ENCODE measurements around the gene POF1B. TPM values are rescaled to one million over a fixed set of nuclear protein-coding genes. Genes with fewer than 3 reads are reported as not detected.

Gene POF1B
- total RNA-seq, 1 donor from 2014 or later: 19.7 TPM

GRCh38 chrX:85381602-85382001 is 2.1 kb upstream of the POF1B start:
- H3K4me3 Mint-ChIP-seq: no peak overlapping the region
- no peaks in the 10 kb centered on the region for H3K4me1 Mint-ChIP-seq (ENCODE audit: unreplicated experiment)
- no peaks in the 10 kb centered on the region for H3K27me3 Mint-ChIP-seq
- DNase-seq (ENCODE audit: extremely low spot score, unreplicated experiment): no peak
- no peak for TF ChIP-seq CTCF (conservative IDR thresholded peaks at IDR 0.05)
- no peak overlapping the region for H3K27ac Mint-ChIP-seq
- H3K36me3 Mint-ChIP-seq: no peaks in the 10 kb centered on the region
- peaks cover 4% of the 10 kb centered on the region for H3K9me3 Mint-ChIP-seq

- Mint-ChIP-seq H3K4me3 (peak overlapping the region; percentile 79), H3K9me3 (no peaks in the 10 kb centered on the region), H3K4me1 (ENCODE audit: unreplicated experiment) (peaks cover 6% of the 10 kb centered on the region), H3K27ac (peak overlapping the region; percentile 70), H3K36me3 (no peaks in the 10 kb centered on the region), H3K27me3 (no peaks in the 10 kb centered on the region)
- TF ChIP-seq CTCF (conservative IDR thresholded peaks at IDR 0.05): no peak
- DNase-seq (ENCODE audit: extremely low spot score, unreplicated experiment): no peak
These were observed 1.0 kb downstream of the POF1B start for GRCh38 chrX:85378461-85378860.

GRCh38 chrX:85375333-85375738 is 4.1 kb downstream of the POF1B start:
- Mint-ChIP-seq H3K4me3 (peak overlapping the region; percentile 82), H3K9me3 (no peaks in the 10 kb centered on the region), H3K27ac (peak overlapping the region; percentile 95), H3K27me3 (no peaks in the 10 kb centered on the region), H3K4me1 (ENCODE audit: unreplicated experiment) (peaks cover 6% of the 10 kb centered on the region), H3K36me3 (no peaks in the 10 kb centered on the region)
- no peak for TF ChIP-seq CTCF (conservative IDR thresholded peaks at IDR 0.05)
- no peak for DNase-seq (ENCODE audit: extremely low spot score, unreplicated experiment)

- Mint-ChIP-seq H3K4me3 (no peak overlapping the region), H3K27me3 (no peaks in the 10 kb centered on the region), H3K36me3 (peaks cover 9% of the 10 kb centered on the region), H3K4me1 (ENCODE audit: unreplicated experiment) (no peaks in the 10 kb centered on the region), H3K9me3 (no peaks in the 10 kb centered on the region), H3K27ac (no peak overlapping the region)
- no peak for DNase-seq (ENCODE audit: extremely low spot score, unreplicated experiment)
- TF ChIP-seq CTCF (conservative IDR thresholded peaks at IDR 0.05): no peak
These were observed 14.0 kb downstream of the POF1B start for GRCh38 chrX:85365370-85365995.

- H3K4me3 Mint-ChIP-seq: peak overlapping the region; percentile 32
- H3K4me1 Mint-ChIP-seq (ENCODE audit: unreplicated experiment): no peaks in the 10 kb centered on the region
- peaks cover 9% of the 10 kb centered on the region for H3K9me3 Mint-ChIP-seq
- DNase-seq (ENCODE audit: extremely low spot score, unreplicated experiment): no peak
- no peak for TF ChIP-seq CTCF (conservative IDR thresholded peaks at IDR 0.05)
- no peaks in the 10 kb centered on the region for H3K27me3 Mint-ChIP-seq
- H3K27ac Mint-ChIP-seq: peak overlapping the region; percentile 7
- H3K36me3 Mint-ChIP-seq: no peaks in the 10 kb centered on the region
These were observed 20.4 kb downstream of the POF1B start for GRCh38 chrX:85359051-85359450.

GRCh38 chrX:85345523-85345922 is 33.9 kb downstream of the POF1B start:
- Mint-ChIP-seq H3K4me3 (no peak overlapping the region), H3K27me3 (no peaks in the 10 kb centered on the region), H3K36me3 (no peaks in the 10 kb centered on the region), H3K4me1 (ENCODE audit: unreplicated experiment) (no peaks in the 10 kb centered on the region), H3K27ac (no peak overlapping the region), H3K9me3 (no peaks in the 10 kb centered on the region)
- no peak for TF ChIP-seq CTCF (conservative IDR thresholded peaks at IDR 0.05)
- DNase-seq (ENCODE audit: extremely low spot score, unreplicated experiment): no peak

Measured in type B pancreatic cell (in vitro differentiated cells).